ENCODE results near the gene SLC28A1. TPM values are rescaled to one million over a fixed set of nuclear protein-coding genes. Genes with fewer than 3 reads are reported as not detected.
A peak's percentile ranks its signal among the peaks of the same experiment; 100 is the strongest.
"Not testable (repeated sequence)": the region's sequence is repeated elsewhere in the genome, so short reads cannot be mapped to it uniquely, and the experiment has no call there.

The SLC28A1 gene
- total and polyA plus RNA-seq, 2 experiments from 2014 or later = 0.24 to 0.45 TPM

DNA sequence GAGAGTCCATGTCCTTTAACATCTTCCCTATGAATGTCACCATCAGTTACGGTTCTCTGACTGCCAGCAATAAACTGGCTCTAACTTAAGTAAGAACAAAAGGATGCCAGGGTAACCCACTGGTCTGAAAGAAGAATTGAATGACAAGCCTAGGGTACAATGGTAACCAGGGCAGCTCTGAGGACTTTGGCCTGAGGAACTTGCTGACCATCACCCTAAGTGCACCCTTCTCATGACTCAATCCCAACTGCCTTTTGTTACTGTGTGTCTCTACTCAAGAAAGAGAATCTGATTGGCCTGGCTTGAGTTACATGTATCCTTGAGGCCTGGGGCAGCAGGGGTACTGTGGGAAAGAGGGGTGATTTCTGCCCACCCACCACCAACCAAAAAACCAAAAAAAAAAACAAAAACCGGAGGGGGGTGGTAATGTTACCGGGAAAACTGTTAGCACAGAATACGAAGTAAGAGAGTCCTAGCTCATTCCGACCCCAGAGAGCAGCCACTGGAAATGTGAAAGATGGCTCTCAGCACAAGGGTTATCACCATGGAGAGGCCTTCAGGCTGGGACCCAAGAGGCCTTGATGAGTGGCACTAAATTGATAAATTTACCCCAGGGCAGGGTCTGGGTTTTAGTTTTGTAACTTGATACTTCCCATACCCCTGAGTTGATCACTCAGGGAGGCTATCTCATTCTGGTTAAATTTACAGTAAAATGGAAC is 9.3 kb upstream of the SLC28A1 start:
- Histone ChIP-seq H3K27me3 (no peaks in the 10 kb centered on the region), H3K4me3 (no peak overlapping the region), H3K4me1 (ENCODE audit: low read depth) (peaks cover 16% of the 10 kb centered on the region), H3K36me3 (no peaks in the 10 kb centered on the region), H3K27ac (peak overlapping the region; percentile 65), H3K9me3 (ENCODE audit: low read depth) (no peaks in the 10 kb centered on the region)
- TF ChIP-seq, protein P1, sequence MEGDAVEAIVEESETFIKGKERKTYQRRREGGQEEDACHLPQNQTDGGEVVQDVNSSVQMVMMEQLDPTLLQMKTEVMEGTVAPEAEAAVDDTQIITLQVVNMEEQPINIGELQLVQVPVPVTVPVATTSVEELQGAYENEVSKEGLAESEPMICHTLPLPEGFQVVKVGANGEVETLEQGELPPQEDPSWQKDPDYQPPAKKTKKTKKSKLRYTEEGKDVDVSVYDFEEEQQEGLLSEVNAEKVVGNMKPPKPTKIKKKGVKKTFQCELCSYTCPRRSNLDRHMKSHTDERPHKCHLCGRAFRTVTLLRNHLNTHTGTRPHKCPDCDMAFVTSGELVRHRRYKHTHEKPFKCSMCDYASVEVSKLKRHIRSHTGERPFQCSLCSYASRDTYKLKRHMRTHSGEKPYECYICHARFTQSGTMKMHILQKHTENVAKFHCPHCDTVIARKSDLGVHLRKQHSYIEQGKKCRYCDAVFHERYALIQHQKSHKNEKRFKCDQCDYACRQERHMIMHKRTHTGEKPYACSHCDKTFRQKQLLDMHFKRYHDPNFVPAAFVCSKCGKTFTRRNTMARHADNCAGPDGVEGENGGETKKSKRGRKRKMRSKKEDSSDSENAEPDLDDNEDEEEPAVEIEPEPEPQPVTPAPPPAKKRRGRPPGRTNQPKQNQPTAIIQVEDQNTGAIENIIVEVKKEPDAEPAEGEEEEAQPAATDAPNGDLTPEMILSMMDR (IDR thresholded peaks at IDR 0.05; ENCODE audit: low read depth, low read length) = no peak
- peak in 1 of 2 donors; percentile 50 for DNase-seq (ENCODE audit: low read depth in 1 of 2, low spot score in 1 of 2)

DNA sequence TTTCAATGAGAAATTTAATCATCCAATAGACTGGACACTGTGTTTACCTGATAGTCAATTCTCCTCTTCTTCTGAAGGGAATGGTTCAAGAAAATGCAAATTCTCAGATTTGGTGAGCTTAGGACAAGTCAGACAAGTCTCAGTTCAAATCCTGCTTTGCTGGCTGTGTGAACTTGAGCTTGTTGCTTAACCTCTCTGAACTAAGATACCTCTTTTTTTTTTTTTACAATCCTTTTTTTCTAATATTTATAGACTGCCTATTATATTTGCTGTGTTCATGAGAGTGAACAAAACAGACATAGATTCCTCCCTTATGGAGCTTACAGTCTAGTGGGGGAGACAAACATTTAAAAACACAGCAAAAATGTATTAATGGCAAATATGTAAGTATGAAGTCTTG is 8.2 kb upstream of the SLC28A1 start:
- TF ChIP-seq, protein P1 (IDR thresholded peaks at IDR 0.05; ENCODE audit: low read depth, low read length) = no peak

DNA sequence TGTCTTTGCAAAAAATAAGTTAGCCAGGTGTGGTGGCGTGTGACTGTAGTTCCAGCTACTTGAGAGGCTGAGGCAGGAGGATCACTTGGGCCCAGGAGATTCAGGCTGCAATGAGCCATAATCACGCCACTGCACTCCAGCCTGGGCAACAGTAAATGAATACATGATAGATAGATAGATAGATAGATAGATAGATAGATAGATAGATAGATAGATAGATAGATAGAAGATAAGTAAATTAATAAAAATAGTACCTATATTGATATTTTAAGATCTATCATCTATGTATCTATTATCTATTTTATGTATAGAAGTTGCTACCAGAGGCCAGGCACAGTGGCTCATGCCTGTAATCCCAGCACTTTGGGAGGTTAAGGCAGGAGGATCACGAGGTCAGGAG is 6.8 kb upstream of the SLC28A1 start:
- H3K4me3 ChIP-seq; H3K36me3 ChIP-seq; H3K27me3 ChIP-seq; DNase-seq (ENCODE audit: low read depth in 1 of 2, low spot score in 1 of 2); H3K9me3 ChIP-seq (ENCODE audit: low read depth): not testable (repeated sequence)
- peak overlapping the region; percentile 21 for H3K27ac ChIP-seq
- H3K4me1 ChIP-seq (ENCODE audit: low read depth) = peaks cover 16% of the 10 kb centered on the region

More for the DNA sequence above, 8.2 kb upstream of the SLC28A1 start:
- DNase-seq (ENCODE audit: low read depth in 1 of 2, low spot score in 1 of 2) = no peak
- Histone ChIP-seq H3K9me3 (ENCODE audit: low read depth) (no peaks in the 10 kb centered on the region), H3K36me3 (no peaks in the 10 kb centered on the region), H3K27me3 (no peaks in the 10 kb centered on the region), H3K27ac (no peak overlapping the region), H3K4me3 (no peak overlapping the region), H3K4me1 (ENCODE audit: low read depth) (peaks cover 16% of the 10 kb centered on the region)

DNA sequence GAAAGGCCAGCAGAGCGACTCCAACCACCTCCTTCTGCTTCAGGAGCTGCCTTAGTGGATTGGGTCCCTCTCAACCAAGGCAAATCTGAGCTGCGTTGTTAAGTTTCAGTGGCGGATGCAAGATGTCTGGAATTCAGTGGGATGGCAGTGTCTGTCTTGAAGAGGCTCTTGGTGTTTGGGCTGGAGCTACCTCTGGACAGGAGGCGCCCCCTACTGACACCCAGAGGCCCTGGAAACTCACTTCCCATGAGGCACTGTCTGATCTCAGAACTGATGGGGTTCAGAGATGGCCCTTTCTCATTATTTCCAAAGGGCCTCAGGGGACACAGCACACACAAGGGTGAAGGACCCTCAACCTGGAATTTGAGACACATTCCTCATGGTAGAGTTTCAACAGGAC is 6.0 kb upstream of the SLC28A1 start:
- TF ChIP-seq, protein P1 (IDR thresholded peaks at IDR 0.05; ENCODE audit: low read depth, low read length) = peak; percentile 81
- H3K4me3 ChIP-seq = no peak overlapping the region
- no peaks in the 10 kb centered on the region for H3K27me3 ChIP-seq
- H3K27ac ChIP-seq = no peak overlapping the region
- H3K9me3 ChIP-seq (ENCODE audit: low read depth) = no peaks in the 10 kb centered on the region
- no peaks in the 10 kb centered on the region for H3K36me3 ChIP-seq
- DNase-seq (ENCODE audit: low read depth in 1 of 2, low spot score in 1 of 2) = peak; percentile 66 to 70
- H3K4me1 ChIP-seq (ENCODE audit: low read depth) = peaks cover 11% of the 10 kb centered on the region

DNA sequence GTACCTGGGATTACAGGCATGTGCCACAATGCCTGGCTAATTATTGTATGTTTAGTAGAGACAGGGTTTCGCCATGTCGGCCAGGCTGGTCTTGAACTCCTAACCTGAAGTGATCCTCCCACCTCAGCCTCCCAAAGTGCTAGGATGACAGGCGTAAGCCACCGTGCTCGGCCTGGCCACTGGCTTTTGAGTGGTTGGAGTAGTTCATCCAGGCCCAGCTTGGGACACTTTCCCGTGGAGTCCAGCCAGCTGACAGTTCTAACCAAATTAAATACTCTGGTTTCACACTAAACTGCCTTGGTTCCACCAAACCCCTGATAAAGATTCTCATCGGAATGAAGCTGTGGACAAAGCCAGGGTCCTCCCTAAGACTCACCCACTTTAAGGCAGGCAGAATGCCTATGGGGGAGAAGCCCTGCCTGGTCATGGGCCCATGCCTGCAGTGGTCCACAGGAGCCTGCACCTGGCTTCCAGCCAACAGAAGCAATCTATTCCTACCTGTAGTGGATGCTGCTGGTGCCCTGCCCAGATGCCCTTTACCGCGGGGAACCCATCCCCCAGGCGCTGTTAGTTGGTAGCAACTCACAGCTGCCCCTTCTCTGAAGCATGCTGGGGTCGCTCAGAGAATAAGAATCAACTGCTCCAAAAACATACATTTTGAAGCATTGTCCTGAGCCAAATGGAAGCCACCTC is 5.2 kb upstream of the SLC28A1 start:
- Histone ChIP-seq H3K27ac (no peak overlapping the region), H3K4me3 (no peak overlapping the region), H3K9me3 (ENCODE audit: low read depth) (no peaks in the 10 kb centered on the region), H3K27me3 (no peaks in the 10 kb centered on the region), H3K4me1 (ENCODE audit: low read depth) (peaks cover 11% of the 10 kb centered on the region), H3K36me3 (no peaks in the 10 kb centered on the region)
- DNase-seq (ENCODE audit: low read depth in 1 of 2, low spot score in 1 of 2) = no peak
- TF ChIP-seq, protein P1 (IDR thresholded peaks at IDR 0.05; ENCODE audit: low read depth, low read length) = no peak

DNA sequence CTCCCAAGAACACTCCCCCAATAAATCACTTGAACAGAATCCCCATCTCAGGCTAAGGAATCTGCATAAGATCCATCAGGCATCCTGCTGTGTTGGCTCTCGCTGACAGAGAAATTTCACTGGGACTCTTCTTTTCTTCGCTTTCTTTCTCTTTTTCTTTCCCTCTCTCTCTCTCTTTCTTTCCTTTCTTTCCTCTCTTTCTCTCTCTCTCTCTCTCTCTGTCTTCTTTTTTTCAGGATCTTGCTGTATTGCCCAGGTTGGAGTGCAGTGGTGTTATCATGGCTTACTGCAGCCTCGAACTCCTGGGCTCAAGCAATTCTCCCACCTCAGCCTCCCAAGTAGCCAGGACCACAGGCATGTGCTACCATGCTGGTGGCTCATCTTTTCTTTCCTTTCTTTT is 4.5 kb upstream of the SLC28A1 start:
- Histone ChIP-seq H3K27ac (no peak overlapping the region), H3K4me3 (no peak overlapping the region), H3K4me1 (ENCODE audit: low read depth) (peaks cover 9% of the 10 kb centered on the region), H3K36me3 (no peaks in the 10 kb centered on the region), H3K27me3 (no peaks in the 10 kb centered on the region), H3K9me3 (ENCODE audit: low read depth) (no peaks in the 10 kb centered on the region)
- DNase-seq (ENCODE audit: low read depth in 1 of 2, low spot score in 1 of 2) = no peak
- TF ChIP-seq, protein P1 (IDR thresholded peaks at IDR 0.05; ENCODE audit: low read depth, low read length) = no peak

Measured in cardiac muscle cell (in vitro differentiated cells and primary cell).